A549 (cell line): ENCODE results near the gene MYH15. TPM values are rescaled to one million over a fixed set of nuclear protein-coding genes. Genes with fewer than 3 reads are reported as not detected.

Source experiments
- ATAC-seq, 2 experiments: fragments of 200-7000 bp in 1 of 2; fragments of >200 bp in 1 of 2; cut with Nextera tagmentation in 1 of 2; cut with Tn5 transposase in 1 of 2; 3 replicates each; pipeline versions ENCODE4 v1.8.0 to v1.9.1; 2018 to 2020; ENCODE audit warnings: mild to moderate bottlenecking in 1 of 2, moderate library complexity in 1 of 2
- CTCF ChIA-PET: fragments of 300-600 bp; sonication (Branson Sonifier 250); formaldehyde crosslinking; extraction: SDS; loops from one replicate; lab custom pipeline; 2021; ENCODE audit warnings: antibody characterized with exemption, inconsistent platforms; lab: Yijun Ruan, JAX
- POLR2A ChIA-PET: fragments of 350-600 bp; formaldehyde crosslinking; extraction: SDS; loops from one replicate; lab custom pipeline; 2021; ENCODE audit warnings: antibody characterized with exemption, inconsistent platforms; lab: Yijun Ruan, JAX
- DNase-seq, 2 experiments: peaks; one replicate each; pipeline versions ENCODE4 v3.0.0 to v3.0.0-alpha.2; 2011 to 2016; ENCODE audit warnings: low read depth in 1 of 2, low spot score in 1 of 2
- FAIRE-seq: peaks from 2 replicates; lab custom pipeline; 2011; peaks lifted over from hg19 to GRCh38; lab: Jason Lieb, UNC
- H3K27ac ChIP-seq, 2 experiments: fragments of >200 bp; sonication (Bioruptor Twin); formaldehyde crosslinking; 3 replicates each; pipeline ENCODE4 v1.5.1; 2016 to 2017
- H3K4me1 ChIP-seq: fragments of >200 bp; sonication (Bioruptor Twin); formaldehyde crosslinking; 3 replicates; pipeline ENCODE4 v1.6.1; 2016
- H3K4me2 ChIP-seq: fragments of >200 bp; sonication (Bioruptor Twin); formaldehyde crosslinking; 3 replicates; pipeline ENCODE4 v1.6.1; 2016
- H3K4me3 ChIP-seq: fragments of >200 bp; sonication (Bioruptor Twin); formaldehyde crosslinking; 3 replicates; pipeline ENCODE4 v1.5.1; 2016
- H3K9me3 ChIP-seq: fragments of >200 bp; sonication (Bioruptor Twin); formaldehyde crosslinking; 3 replicates; pipeline ENCODE4 v1.6.1; 2016
- BHLHE40 ChIP-seq: IDR thresholded peaks from 2 replicates; pipeline ENCODE4 v1.6.1; 2012; ENCODE audit warnings: low read depth, low read length, inconsistent platforms
- CBX2 ChIP-seq: fragments of 200-600 bp; sonication (generic); IDR thresholded peaks from 2 replicates; pipeline ENCODE4 v1.6.1; 2016; ENCODE audit warnings: low read depth, mild to moderate bottlenecking, borderline replicate concordance
- CBX8 ChIP-seq: fragments of 200-600 bp; sonication (generic); IDR thresholded peaks from 2 replicates; pipeline ENCODE4 v1.6.1; 2016
- CHD2 ChIP-seq: fragments of 150-350 bp; IDR thresholded peaks from 2 replicates; pipeline ENCODE4 v1.6.1; 2014; ENCODE audit warnings: low read length; ENCODE audit not compliant: partially characterized antibody
- CHD4 ChIP-seq: fragments of 200-600 bp; sonication (generic); IDR thresholded peaks from 2 replicates; pipeline ENCODE4 v1.6.1; 2016; ENCODE audit warnings: antibody characterized with exemption, mild to moderate bottlenecking, borderline replicate concordance
- CTCF ChIP-seq: fragments of >200 bp; sonication (Bioruptor Twin); formaldehyde crosslinking; IDR thresholded peaks from 3 replicates; pipeline ENCODE4 v1.5.1; 2016
- EP300 ChIP-seq, 2 experiments: fragments of >200 bp; sonication (Bioruptor Twin); formaldehyde crosslinking; IDR thresholded peaks; 2 replicates in 1 of 2; 3 replicates in 1 of 2; pipeline ENCODE4 v1.6.1; 2016 to 2017
- FOSB ChIP-seq: fragments of 250-450 bp; sonication (Bioruptor Pico); IDR thresholded peaks from 2 replicates; pipeline ENCODE4 v1.5.0; 2020; ENCODE audit warnings: mild to moderate bottlenecking, moderate library complexity
- FOXS1 ChIP-seq: fragments of 250-450 bp; sonication (Bioruptor Pico); IDR thresholded peaks from 2 replicates; pipeline ENCODE4 v1.5.0; 2020; ENCODE audit warnings: mild to moderate bottlenecking, moderate library complexity
- GATA3 ChIP-seq: IDR thresholded peaks from 2 replicates; pipeline ENCODE4 v1.6.1; 2012; ENCODE audit warnings: borderline replicate concordance
- HDAC2 ChIP-seq: fragments of 200-600 bp; sonication (generic); IDR thresholded peaks from 2 replicates; pipeline ENCODE4 v1.6.1; 2016
- JUN ChIP-seq, 2 experiments: fragments of >200 bp; sonication (Bioruptor Twin); formaldehyde crosslinking; IDR thresholded peaks; 2 replicates in 1 of 2; 3 replicates in 1 of 2; pipeline ENCODE4 v1.6.1; 2016 to 2017
- JUNB ChIP-seq: fragments of >200 bp; sonication (Bioruptor Twin); formaldehyde crosslinking; IDR thresholded peaks from 2 replicates; pipeline ENCODE4 v1.6.1; 2016
- KDM5A ChIP-seq: fragments of 200-600 bp; sonication (generic); IDR thresholded peaks from 2 replicates; pipeline ENCODE4 v1.6.1; 2016; ENCODE audit warnings: antibody characterized with exemption, mild to moderate bottlenecking
- MAX ChIP-seq: IDR thresholded peaks from 2 replicates; pipeline ENCODE4 v1.6.1; 2012
- NPAS2 ChIP-seq: fragments of 250-450 bp; sonication (Bioruptor Pico); IDR thresholded peaks from 2 replicates; pipeline ENCODE4 v1.8.0; 2022; ENCODE audit warnings: mild to moderate bottlenecking, moderate library complexity, borderline replicate concordance
- PBX3 ChIP-seq: IDR thresholded peaks from 2 replicates; pipeline ENCODE4 v1.6.1; 2012
- PHF8 ChIP-seq: fragments of 200-600 bp; sonication (generic); IDR thresholded peaks from 2 replicates; pipeline ENCODE4 v1.6.1; 2016; ENCODE audit warnings: low read depth, mild to moderate bottlenecking, antibody characterized with exemption, moderate library complexity, borderline replicate concordance
- POLR2A ChIP-seq: IDR thresholded peaks from 2 replicates; pipeline ENCODE4 v1.6.1; 2012; ENCODE audit warnings: mild to moderate bottlenecking, low read length
- POLR2AphosphoS2 ChIP-seq: conservative IDR thresholded peaks from 2 replicates; pipeline ENCODE4 v1.6.1; 2012; ENCODE audit warnings: low read length, improper control_type of control experiment, inconsistent platforms
- RAD21 ChIP-seq, 2 experiments: fragments of >200 bp in 1 of 2; sonication (Bioruptor Twin) in 1 of 2; formaldehyde crosslinking in 1 of 2; IDR thresholded peaks in 1 of 2; conservative IDR thresholded peaks in 1 of 2; 2 replicates in 1 of 2; 3 replicates in 1 of 2; pipeline ENCODE4 v1.6.1; 2012 to 2018; ENCODE audit warnings: inconsistent platforms in 1 of 2
- RARB ChIP-seq: fragments of 250-450 bp; sonication (Bioruptor Pico); IDR thresholded peaks from 2 replicates; pipeline ENCODE4 v1.8.0; 2021; ENCODE audit warnings: mild to moderate bottlenecking, moderate library complexity
- RFX5 ChIP-seq: fragments of 450-650 bp; IDR thresholded peaks from 2 replicates; pipeline ENCODE4 v1.7.1; 2014; ENCODE audit warnings: antibody characterized with exemption, mild to moderate bottlenecking, moderate library complexity
- RNF2 ChIP-seq: fragments of 200-600 bp; sonication (generic); IDR thresholded peaks from 2 replicates; pipeline ENCODE4 v1.6.1; 2016; ENCODE audit warnings: low read depth, mild to moderate bottlenecking, antibody characterized with exemption, moderate library complexity, borderline replicate concordance
- SMC3 ChIP-seq: fragments of >200 bp; sonication (Bioruptor Twin); formaldehyde crosslinking; IDR thresholded peaks from 3 replicates; pipeline ENCODE4 v1.6.1; 2018; ENCODE audit warnings: inconsistent platforms
- TP53 ChIP-seq: fragments of 250-450 bp; sonication (Bioruptor Pico); IDR thresholded peaks from 2 replicates; pipeline ENCODE4 v1.5.0; 2021; ENCODE audit warnings: mild to moderate bottlenecking, moderate library complexity
- ZSCAN20 ChIP-seq: fragments of 250-450 bp; sonication (Bioruptor Pico); IDR thresholded peaks from 2 replicates; pipeline ENCODE4 v1.8.0; 2022; ENCODE audit warnings: mild to moderate bottlenecking, moderate library complexity
- WGBS: methylation state at CpG from one replicate; pipeline ENCODE4 v1.1.6; 2017; ENCODE audit errors: missing lambda C conversion rate; 5-methylcytosine and 5-hydroxymethylcytosine counted together
- polyA plus RNA-seq, 4 experiments: library from polyadenylated mRNA; depleted of rRNA in 3 of 4; stranded (reverse); fragments of >200 nt; fragmentation: RNase III in 1 of 4; extraction: RNeasy Plus Mini Kit Qiagen cat#74134 plus additional on column Dnase treatment in 1 of 4; gene quantifications; 2 replicates in 3 of 4; 3 replicates in 1 of 4; pipeline ENCODE4 v1.2.3, GENCODE V29; 2011 to 2017
- TF ChIP-seq, protein P1 (sequence below): IDR thresholded peaks from 2 replicates; pipeline ENCODE4 v1.6.1; 2012; ENCODE audit warnings: low read depth, borderline replicate concordance

MYH15 gene
- polyA plus RNA-seq, 2 of the 4 experiments (the other 2 are of a cell fraction) = 0.39 to 1.7 TPM

DNA sequence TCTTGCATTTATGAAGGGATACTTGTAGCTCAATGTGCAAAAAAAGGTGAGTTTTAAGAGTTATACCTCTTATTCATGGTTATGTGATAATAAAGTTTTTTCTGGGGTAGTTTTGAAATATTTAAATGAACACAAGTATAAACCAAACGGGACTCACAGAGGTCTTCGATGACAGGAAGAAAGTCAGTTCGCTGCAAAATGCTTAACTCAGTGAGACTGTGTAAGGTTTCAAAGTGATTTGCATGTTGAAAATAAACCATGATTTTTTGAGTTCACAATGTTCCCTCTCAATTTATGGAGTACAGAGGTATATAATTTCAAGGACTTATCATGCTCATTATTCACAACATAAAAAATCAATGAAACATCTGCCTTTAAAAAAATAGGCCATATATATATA, 36.3 kb upstream of the MYH15 start:
- CTCF ChIA-PET = interaction anchor here (1.5 to 4.8 kb wide), 2 partner anchors 10 to 57 kb away, joined by 3 to 25 read pairs; no protein-coding TSS in a partner anchor
- POLR2A ChIA-PET = no interaction called here
- TF ChIP-seq BHLHE40 (no peak), RFX5 (no peak), KDM5A (no peak), EP300 (IDR thresholded peaks at IDR 0.05) (no peak), CBX8 (no peak), POLR2A (no peak), CHD4 (no peak), JUNB (no peak), GATA3 (no peak), RARB (no peak)
- TF ChIP-seq, protein P1, sequence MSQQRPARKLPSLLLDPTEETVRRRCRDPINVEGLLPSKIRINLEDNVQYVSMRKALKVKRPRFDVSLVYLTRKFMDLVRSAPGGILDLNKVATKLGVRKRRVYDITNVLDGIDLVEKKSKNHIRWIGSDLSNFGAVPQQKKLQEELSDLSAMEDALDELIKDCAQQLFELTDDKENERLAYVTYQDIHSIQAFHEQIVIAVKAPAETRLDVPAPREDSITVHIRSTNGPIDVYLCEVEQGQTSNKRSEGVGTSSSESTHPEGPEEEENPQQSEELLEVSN = no peak
- no peaks in the 10 kb centered on the region for H3K9me3 ChIP-seq
- peaks cover 17% of the 10 kb centered on the region; the same call in 2 of the 3 replicates for H3K4me1 ChIP-seq
- no peak for ATAC-seq
- no peak overlapping the region for H3K4me3 ChIP-seq
- 95% methylated on average over 3 of the region's 3 CpGs for WGBS
- no peak for FAIRE-seq
- no peak overlapping the region for H3K27ac ChIP-seq
- DNase-seq = no peak
- H3K4me2 ChIP-seq = no peak overlapping the region

DNA sequence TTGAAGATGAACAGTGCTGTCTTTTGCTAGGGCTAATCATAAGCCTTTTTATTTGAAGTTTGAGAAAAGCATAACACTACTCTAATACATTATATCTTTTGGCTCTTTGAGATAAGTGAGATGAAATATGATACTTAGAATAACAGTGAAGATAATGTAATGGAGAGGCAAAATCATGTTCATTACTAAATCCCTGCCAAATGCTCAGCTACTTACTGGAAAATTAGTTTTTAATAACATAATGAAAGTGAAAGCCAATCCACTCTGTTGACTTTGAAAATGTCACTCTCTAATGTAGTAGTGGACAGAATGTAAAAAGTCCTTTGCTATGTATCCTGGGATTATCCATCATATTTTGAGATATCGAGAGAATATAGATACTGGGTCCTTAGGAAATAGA, 35.9 kb upstream of the MYH15 start:
- ATAC-seq (no peak), FAIRE-seq (no peak), DNase-seq (no peak)
- ChIA-PET CTCF (interaction anchor here (1.5 to 4.8 kb wide), 2 partner anchors 10 to 57 kb away, joined by 3 to 25 read pairs; no protein-coding TSS in a partner anchor), POLR2A (no interaction called here)
- no peak overlapping the region for H3K4me3 ChIP-seq
- TF ChIP-seq RAD21 (conservative IDR thresholded peaks at IDR 0.05 in 1 of 2, IDR thresholded peaks at IDR 0.05 in 1 of 2) (no peak), FOXS1 (CRISPR knock-in tag) (no peak), CTCF (no peak), PHF8 (no peak), SMC3 (no peak), MAX (no peak), EP300 (IDR thresholded peaks at IDR 0.05) (no peak), TP53 (no peak), CHD2 (no peak), JUN (IDR thresholded peaks at IDR 0.05) (no peak), CBX8 (no peak), RARB (no peak), PBX3 (no peak), CBX2 (no peak), POLR2AphosphoS2 (no peak), FOSB (CRISPR knock-in tag) (no peak), NPAS2 (CRISPR knock-in tag) (no peak), RNF2 (no peak), HDAC2 (no peak), ZSCAN20 (CRISPR knock-in tag) (no peak)
- H3K4me2 ChIP-seq = no peak overlapping the region
- peaks cover 17% of the 10 kb centered on the region; the same call in 2 of the 3 replicates for H3K4me1 ChIP-seq
- WGBS = 91% methylated on average over 1 of the region's 1 CpG
- H3K27ac ChIP-seq = no peak overlapping the region
- H3K9me3 ChIP-seq = no peaks in the 10 kb centered on the region
